Measurements from ENCODE around the gene CHMP1B.

CHMP1B gene

GRCh38 chr18:11826836-11827235 is 24.4 kb upstream of the CHMP1B start:
- H3K9me3 ChIP-seq (ENCODE audit: insufficient read depth, low read length): no peaks in the 10 kb centered on the region
- no peak overlapping the region for H3K9ac ChIP-seq (ENCODE audit: low read length)
- no peaks in the 10 kb centered on the region for H3K79me2 ChIP-seq (ENCODE audit: low read length)
- H2AFZ ChIP-seq (ENCODE audit: low read depth, low read length): no peak overlapping the region
- no peaks in the 10 kb centered on the region for H3K4me1 ChIP-seq (ENCODE audit: low read length)
- H3K4me3 ChIP-seq (ENCODE audit: low read length): no peak overlapping the region
- no peak overlapping the region for H3K27ac ChIP-seq (ENCODE audit: low read length)
- TF ChIP-seq CTCF (IDR thresholded peaks at IDR 0.05; ENCODE audit: low read depth, low read length) (no peak), EZH2phosphoT487 (IDR thresholded peaks at IDR 0.05; ENCODE audit: low read depth) (no peak)
- H3K36me3 ChIP-seq (replicated peaks; ENCODE audit: low read depth, low read length): no peaks in the 10 kb centered on the region
- no peaks in the 10 kb centered on the region for H3K27me3 ChIP-seq (ENCODE audit: low read depth, low read length)
- no peak overlapping the region for H3K4me2 ChIP-seq (ENCODE audit: low read length)
- no peaks in the 10 kb centered on the region for H4K20me1 ChIP-seq (ENCODE audit: insufficient read depth, low read length)

- TF ChIP-seq CTCF (IDR thresholded peaks at IDR 0.05; ENCODE audit: low read depth, low read length): no peak
- Histone ChIP-seq H2AFZ (ENCODE audit: low read depth, low read length) (no peak overlapping the region), H3K9ac (ENCODE audit: low read length) (no peak overlapping the region), H3K4me2 (ENCODE audit: low read length) (no peak overlapping the region), H3K36me3 (replicated peaks; ENCODE audit: low read depth, low read length) (no peaks in the 10 kb centered on the region), H3K9me3 (ENCODE audit: insufficient read depth, low read length) (no peaks in the 10 kb centered on the region), H3K4me3 (ENCODE audit: low read length) (no peak overlapping the region), H4K20me1 (ENCODE audit: insufficient read depth, low read length) (no peaks in the 10 kb centered on the region), H3K27ac (ENCODE audit: low read length) (no peak overlapping the region), H3K27me3 (ENCODE audit: low read depth, low read length) (no peaks in the 10 kb centered on the region), H3K4me1 (ENCODE audit: low read length) (no peaks in the 10 kb centered on the region), H3K79me2 (ENCODE audit: low read length) (no peaks in the 10 kb centered on the region)
Measured at GRCh38 chr18:11828786-11829432, 22.3 kb upstream of the CHMP1B start.

GRCh38 chr18:11830585-11830984 is 20.6 kb upstream of the CHMP1B start:
- H2AFZ ChIP-seq (ENCODE audit: low read depth, low read length): no peak overlapping the region
- TF ChIP-seq CTCF (IDR thresholded peaks at IDR 0.05; ENCODE audit: low read depth, low read length): no peak
- TF ChIP-seq EZH2phosphoT487 (IDR thresholded peaks at IDR 0.05; ENCODE audit: low read depth): no peak
- no peaks in the 10 kb centered on the region for H3K9me3 ChIP-seq (ENCODE audit: insufficient read depth, low read length)
- H3K9ac ChIP-seq (ENCODE audit: low read length): no peak overlapping the region
- no peaks in the 10 kb centered on the region for H4K20me1 ChIP-seq (ENCODE audit: insufficient read depth, low read length)
- no peaks in the 10 kb centered on the region for H3K4me1 ChIP-seq (ENCODE audit: low read length)
- no peak overlapping the region for H3K27ac ChIP-seq (ENCODE audit: low read length)
- no peaks in the 10 kb centered on the region for H3K27me3 ChIP-seq (ENCODE audit: low read depth, low read length)
- H3K4me3 ChIP-seq (ENCODE audit: low read length): no peak overlapping the region
- H3K79me2 ChIP-seq (ENCODE audit: low read length): no peaks in the 10 kb centered on the region
- no peak overlapping the region for H3K4me2 ChIP-seq (ENCODE audit: low read length)
- H3K36me3 ChIP-seq (replicated peaks; ENCODE audit: low read depth, low read length): no peaks in the 10 kb centered on the region

- Histone ChIP-seq H3K27ac (ENCODE audit: low read length) (no peak overlapping the region), H3K9ac (ENCODE audit: low read length) (no peak overlapping the region), H3K9me3 (ENCODE audit: insufficient read depth, low read length) (no peaks in the 10 kb centered on the region), H3K4me2 (ENCODE audit: low read length) (no peak overlapping the region), H4K20me1 (ENCODE audit: insufficient read depth, low read length) (no peaks in the 10 kb centered on the region), H3K79me2 (ENCODE audit: low read length) (no peaks in the 10 kb centered on the region), H3K4me1 (ENCODE audit: low read length) (no peaks in the 10 kb centered on the region), H3K4me3 (ENCODE audit: low read length) (no peak overlapping the region), H3K27me3 (ENCODE audit: low read depth, low read length) (no peaks in the 10 kb centered on the region), H2AFZ (ENCODE audit: low read depth, low read length) (no peak overlapping the region), H3K36me3 (replicated peaks; ENCODE audit: low read depth, low read length) (no peaks in the 10 kb centered on the region)
- no peak for TF ChIP-seq EZH2phosphoT487 (IDR thresholded peaks at IDR 0.05; ENCODE audit: low read depth)
- no peak for TF ChIP-seq CTCF (IDR thresholded peaks at IDR 0.05; ENCODE audit: low read depth, low read length)
Measured at GRCh38 chr18:11831921-11832320, 19.3 kb upstream of the CHMP1B start.
